HEK293 (cell line): ENCODE data around the gene PRKCZ.

Experiments
- CTCF ChIA-PET: fragments of 350-600 bp; formaldehyde crosslinking; extraction: SDS; loops from one replicate; lab custom pipeline; 2021; ENCODE audit warnings: antibody characterized with exemption; lab: Yijun Ruan, JAX
- POLR2A ChIA-PET: fragments of 300-600 bp; formaldehyde crosslinking; extraction: SDS; loops from one replicate; lab custom pipeline; 2020; ENCODE audit warnings: antibody characterized with exemption, inconsistent platforms; lab: Yijun Ruan, JAX
- H3K27ac ChIP-seq: fragments of 200-500 bp; sonication (Bioruptor generic); 2 replicates; pipeline ENCODE4 v1.5.1; 2014; ENCODE audit warnings: low read depth, low read length, control low read depth, inconsistent platforms; ENCODE audit errors: extremely low read depth
- H3K36me3 ChIP-seq, 2 experiments: fragments of 200-500 bp in 1 of 2; sonication (Bioruptor generic) in 1 of 2; 1 replicate in 1 of 2; 2 replicates in 1 of 2; pipeline ENCODE4 v1.5.1; 2014 to 2017; ENCODE audit warnings: inconsistent platforms in 2 of 2, low read length in 2 of 2; ENCODE audit not compliant: control insufficient read depth in 2 of 2, insufficient read depth in 1 of 2
- H3K4me1 ChIP-seq: fragments of 200-500 bp; sonication (Bioruptor generic); 2 replicates; pipeline ENCODE4 v1.5.1; 2014; ENCODE audit warnings: mild to moderate bottlenecking, low read length, inconsistent platforms; ENCODE audit not compliant: control insufficient read depth, insufficient read depth
- H3K4me3 ChIP-seq: 2 replicates; pipeline ENCODE4 v1.5.1; 2011; ENCODE audit warnings: low read depth, mild to moderate bottlenecking, control low read depth, low read length, moderate library complexity
- H3K9me3 ChIP-seq: fragments of 200-500 bp; sonication (Bioruptor generic); 2 replicates; pipeline ENCODE4 v1.5.1; 2014; ENCODE audit warnings: low read depth, low read length, inconsistent platforms; ENCODE audit not compliant: control insufficient read depth, insufficient read depth
- CTCF ChIP-seq: fragments of 450-650 bp; formaldehyde crosslinking; IDR thresholded peaks from 2 replicates; pipeline ENCODE4 v1.5.1; 2016; ENCODE audit warnings: missing biosample characterization, missing genetic modification characterization
- GLIS2 ChIP-seq: fragments of 450-650 bp; formaldehyde crosslinking; IDR thresholded peaks from 2 replicates; pipeline ENCODE4 v1.5.1; 2016; ENCODE audit warnings: missing biosample characterization, missing genetic modification characterization
- KLF1 ChIP-seq: fragments of 450-650 bp; formaldehyde crosslinking; IDR thresholded peaks from 2 replicates; pipeline ENCODE4 v1.5.1; 2016; ENCODE audit warnings: missing biosample characterization, missing genetic modification characterization
- SCRT2 ChIP-seq: fragments of 450-650 bp; formaldehyde crosslinking; IDR thresholded peaks from 2 replicates; pipeline ENCODE4 v1.5.1; 2016; ENCODE audit warnings: missing biosample characterization, missing genetic modification characterization
- YY2 ChIP-seq: fragments of 450-650 bp; formaldehyde crosslinking; IDR thresholded peaks from 2 replicates; pipeline ENCODE4 v1.5.1; 2016; ENCODE audit warnings: missing biosample characterization, missing genetic modification characterization
- ZBTB20 ChIP-seq: fragments of 450-650 bp; formaldehyde crosslinking; IDR thresholded peaks from 2 replicates; pipeline ENCODE4 v1.5.1; 2016; ENCODE audit warnings: missing biosample characterization, missing genetic modification characterization
- ZIC2 ChIP-seq: fragments of 450-650 bp; formaldehyde crosslinking; IDR thresholded peaks from 2 replicates; pipeline ENCODE4 v1.5.1; 2016; ENCODE audit warnings: missing biosample characterization, missing genetic modification characterization
- ZNF18 ChIP-seq: fragments of 450-650 bp; formaldehyde crosslinking; IDR thresholded peaks from 2 replicates; pipeline ENCODE4 v1.5.1; 2016; ENCODE audit warnings: missing biosample characterization, missing genetic modification characterization
- ZNF266 ChIP-seq: fragments of 450-650 bp; formaldehyde crosslinking; IDR thresholded peaks from 2 replicates; pipeline ENCODE4 v1.5.1; 2016; ENCODE audit warnings: missing biosample characterization, missing genetic modification characterization, low read depth
- ZNF292 ChIP-seq: fragments of 450-650 bp; formaldehyde crosslinking; IDR thresholded peaks from 2 replicates; pipeline ENCODE4 v1.5.1; 2016; ENCODE audit warnings: low read depth, missing biosample characterization, missing genetic modification characterization, borderline replicate concordance
- ZNF324 ChIP-seq: fragments of 450-650 bp; formaldehyde crosslinking; IDR thresholded peaks from 2 replicates; pipeline ENCODE4 v1.5.1; 2016; ENCODE audit warnings: missing biosample characterization, missing genetic modification characterization
- ZNF335 ChIP-seq: fragments of 450-650 bp; formaldehyde crosslinking; conservative IDR thresholded peaks from 2 replicates; pipeline ENCODE4 v1.5.1; 2016; ENCODE audit warnings: missing biosample characterization, missing genetic modification characterization
- ZNF341 ChIP-seq: fragments of 450-650 bp; formaldehyde crosslinking; IDR thresholded peaks from 2 replicates; pipeline ENCODE4; 2016; ENCODE audit warnings: low read depth, missing biosample characterization, missing genetic modification characterization
- ZNF423 ChIP-seq: fragments of 450-650 bp; formaldehyde crosslinking; IDR thresholded peaks from 2 replicates; pipeline ENCODE4 v1.5.1; 2016; ENCODE audit warnings: missing biosample characterization, missing genetic modification characterization
- ZNF585B ChIP-seq: fragments of 450-650 bp; formaldehyde crosslinking; IDR thresholded peaks from 2 replicates; pipeline ENCODE4 v1.5.1; 2016; ENCODE audit warnings: missing biosample characterization, missing genetic modification characterization
- ZNF600 ChIP-seq: fragments of 450-650 bp; formaldehyde crosslinking; IDR thresholded peaks from 2 replicates; pipeline ENCODE4 v1.5.1; 2016; ENCODE audit warnings: missing biosample characterization, missing genetic modification characterization
- ZNF664 ChIP-seq: fragments of 450-650 bp; formaldehyde crosslinking; IDR thresholded peaks from 2 replicates; pipeline ENCODE4 v1.5.1; 2016; ENCODE audit warnings: missing biosample characterization, missing genetic modification characterization
- ZSCAN23 ChIP-seq: fragments of 450-650 bp; formaldehyde crosslinking; IDR thresholded peaks from 2 replicates; pipeline ENCODE4 v1.5.1; 2016; ENCODE audit warnings: missing biosample characterization, missing genetic modification characterization
- TF ChIP-seq, protein P1 (sequence below): fragments of 450-650 bp; formaldehyde crosslinking; IDR thresholded peaks from 2 replicates; pipeline ENCODE4 v1.5.1; 2016; ENCODE audit warnings: missing biosample characterization, missing genetic modification characterization
- TF ChIP-seq, protein P2 (sequence below): fragments of 450-650 bp; IDR thresholded peaks from 2 replicates; pipeline ENCODE4 v1.5.1; 2018; ENCODE audit warnings: missing biosample characterization, mild to moderate bottlenecking, missing genetic modification characterization
- TF ChIP-seq, protein P3 (sequence below): sonication (generic); formaldehyde crosslinking; IDR thresholded peaks from 2 replicates; pipeline ENCODE4 v1.8.1; 2022; ENCODE audit warnings: mild to moderate bottlenecking, moderate library complexity, missing genetic modification reagents

The PRKCZ gene

DNA sequence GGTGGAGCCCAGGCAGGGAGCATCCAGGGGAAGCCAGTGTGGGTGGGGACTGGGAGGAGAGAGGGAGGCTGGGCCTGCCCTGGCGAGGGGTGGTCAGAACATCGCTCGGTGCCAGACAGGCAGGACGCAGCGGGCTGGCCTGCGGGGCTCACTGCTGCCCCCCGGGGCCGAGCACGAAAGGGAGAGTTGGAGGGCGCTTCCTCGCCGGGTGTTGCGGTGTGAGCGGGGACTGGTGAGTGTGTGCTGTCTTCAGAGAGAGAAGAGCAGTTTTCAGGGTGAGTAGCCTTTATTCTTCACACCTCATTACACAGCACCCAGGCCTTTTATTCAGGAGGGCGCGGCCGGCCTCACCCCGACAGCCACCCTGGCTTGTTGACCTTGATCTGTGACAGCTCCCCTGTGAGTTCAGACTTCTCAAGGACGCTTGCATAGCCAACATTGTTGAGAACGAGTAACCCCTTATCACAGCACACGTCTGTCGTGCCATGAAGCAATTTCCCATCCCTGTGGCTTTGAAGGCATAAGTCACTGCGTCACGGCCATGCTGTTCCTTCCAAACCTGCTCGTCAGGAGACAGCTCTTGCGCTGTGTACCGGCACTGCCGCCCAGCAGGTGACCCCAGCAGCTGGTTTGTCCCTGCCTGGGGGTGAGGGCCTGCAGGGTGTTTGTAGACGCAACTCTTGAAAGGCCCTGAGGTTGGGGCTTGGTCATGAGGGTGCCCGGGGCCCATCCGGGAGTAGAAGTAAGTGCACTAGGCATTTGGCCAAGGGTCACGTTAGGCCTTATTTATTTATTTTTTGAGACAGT, 54.6 kb downstream of the PRKCZ start:
- no peak overlapping the region for H3K4me3 ChIP-seq
- no peaks in the 10 kb centered on the region for H3K4me1 ChIP-seq
- ChIA-PET POLR2A (no interaction called here), CTCF (no interaction called here)
- no peaks in the 10 kb centered on the region for H3K9me3 ChIP-seq
- no peak overlapping the region for H3K27ac ChIP-seq
- TF ChIP-seq ZIC2 (peak; percentile 92), ZNF600 (0 out of 2 replicates have a peak, but pooled peaks have one; percentile 3), ZNF18 (tag by site-specific recombination) (peak; percentile 59; the same call in 1 of the 2 replicates), CTCF (tag by site-specific recombination) (0 out of 2 replicates have a peak, but pooled peaks have one; percentile 16), GLIS2 (0 out of 2 replicates have a peak, but pooled peaks have one; percentile 39), ZNF324 (tag by site-specific recombination) (no peak), KLF1 (peak; percentile 87), ZNF341 (peak; percentile 14; the same call in 1 of the 2 replicates), ZNF423 (tag by site-specific recombination) (0 out of 2 replicates have a peak, but pooled peaks have one; percentile 30), ZNF585B (tag by site-specific recombination) (no peak)
- TF ChIP-seq, protein P1, sequence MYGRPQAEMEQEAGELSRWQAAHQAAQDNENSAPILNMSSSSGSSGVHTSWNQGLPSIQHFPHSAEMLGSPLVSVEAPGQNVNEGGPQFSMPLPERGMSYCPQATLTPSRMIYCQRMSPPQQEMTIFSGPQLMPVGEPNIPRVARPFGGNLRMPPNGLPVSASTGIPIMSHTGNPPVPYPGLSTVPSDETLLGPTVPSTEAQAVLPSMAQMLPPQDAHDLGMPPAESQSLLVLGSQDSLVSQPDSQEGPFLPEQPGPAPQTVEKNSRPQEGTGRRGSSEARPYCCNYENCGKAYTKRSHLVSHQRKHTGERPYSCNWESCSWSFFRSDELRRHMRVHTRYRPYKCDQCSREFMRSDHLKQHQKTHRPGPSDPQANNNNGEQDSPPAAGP (tag by site-specific recombination) = peak; percentile 76
- peaks cover 0 to 29% of the 10 kb centered on the region in 2 experiments; a peak in 1 of 3 replicates for H3K36me3 ChIP-seq

- POLR2A ChIA-PET = no interaction called here
These were observed 55.7 kb downstream of the PRKCZ start for GRCh38 chr1:2105781-2106524.

More at GRCh38 chr1:2105781-2106524, 55.7 kb downstream of the PRKCZ start:
- CTCF ChIA-PET = no interaction called here
- Histone ChIP-seq H3K27ac (no peak overlapping the region), H3K9me3 (no peaks in the 10 kb centered on the region), H3K4me1 (no peaks in the 10 kb centered on the region), H3K36me3 (peaks cover 0 to 29% of the 10 kb centered on the region in 2 experiments; a peak in 1 of 3 replicates), H3K4me3 (no peak overlapping the region)
- TF ChIP-seq ZNF292 (no peak), SCRT2 (tag by site-specific recombination) (no peak), ZNF266 (tag by site-specific recombination) (no peak), ZNF335 (no peak), ZBTB20 (tag by site-specific recombination) (no peak), ZNF664 (tag by site-specific recombination) (no peak), KLF1 (no peak), ZSCAN23 (tag by site-specific recombination) (no peak), YY2 (tag by site-specific recombination) (no peak)
- TF ChIP-seq, protein P2, sequence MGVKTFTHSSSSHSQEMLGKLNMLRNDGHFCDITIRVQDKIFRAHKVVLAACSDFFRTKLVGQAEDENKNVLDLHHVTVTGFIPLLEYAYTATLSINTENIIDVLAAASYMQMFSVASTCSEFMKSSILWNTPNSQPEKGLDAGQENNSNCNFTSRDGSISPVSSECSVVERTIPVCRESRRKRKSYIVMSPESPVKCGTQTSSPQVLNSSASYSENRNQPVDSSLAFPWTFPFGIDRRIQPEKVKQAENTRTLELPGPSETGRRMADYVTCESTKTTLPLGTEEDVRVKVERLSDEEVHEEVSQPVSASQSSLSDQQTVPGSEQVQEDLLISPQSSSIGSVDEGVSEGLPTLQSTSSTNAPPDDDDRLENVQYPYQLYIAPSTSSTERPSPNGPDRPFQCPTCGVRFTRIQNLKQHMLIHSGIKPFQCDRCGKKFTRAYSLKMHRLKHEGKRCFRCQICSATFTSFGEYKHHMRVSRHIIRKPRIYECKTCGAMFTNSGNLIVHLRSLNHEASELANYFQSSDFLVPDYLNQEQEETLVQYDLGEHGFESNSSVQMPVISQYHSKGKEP (tag by site-specific recombination) = no peak
- TF ChIP-seq, protein P3, sequence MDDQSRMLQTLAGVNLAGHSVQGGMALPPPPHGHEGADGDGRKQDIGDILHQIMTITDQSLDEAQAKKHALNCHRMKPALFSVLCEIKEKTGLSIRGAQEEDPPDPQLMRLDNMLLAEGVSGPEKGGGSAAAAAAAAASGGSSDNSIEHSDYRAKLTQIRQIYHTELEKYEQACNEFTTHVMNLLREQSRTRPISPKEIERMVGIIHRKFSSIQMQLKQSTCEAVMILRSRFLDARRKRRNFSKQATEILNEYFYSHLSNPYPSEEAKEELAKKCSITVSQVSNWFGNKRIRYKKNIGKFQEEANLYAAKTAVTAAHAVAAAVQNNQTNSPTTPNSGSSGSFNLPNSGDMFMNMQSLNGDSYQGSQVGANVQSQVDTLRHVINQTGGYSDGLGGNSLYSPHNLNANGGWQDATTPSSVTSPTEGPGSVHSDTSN = no peak
